GM18526 (cell line): ENCODE measurements around the gene ABCC9.

ENCODE experiments used
- POLR2A ChIP-seq: IDR thresholded peaks from 3 replicates; pipeline ENCODE4 v1.6.1; 2011; ENCODE audit not compliant: insufficient read length; ENCODE audit errors: extremely low read depth

Gene ABCC9

DNA sequence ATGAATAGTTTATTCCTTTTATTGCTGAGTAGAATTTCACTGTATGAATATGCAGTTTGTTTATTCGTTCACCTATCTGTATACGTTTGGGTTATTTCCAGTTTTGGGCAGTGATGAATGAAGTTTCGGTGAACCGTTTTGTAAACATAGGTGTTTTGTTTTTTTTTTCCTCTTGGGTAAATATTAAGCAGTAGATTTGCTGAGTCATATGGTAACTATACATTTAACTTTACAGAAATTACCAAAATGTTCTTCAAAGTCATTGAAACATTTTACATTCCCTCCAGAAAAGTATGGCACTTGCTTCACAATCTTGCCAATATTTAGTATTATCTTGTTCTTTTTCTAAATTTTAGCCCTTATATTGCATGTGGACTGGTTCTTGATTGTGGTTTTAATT, 3.8 kb upstream of the ABCC9 start:
- TF ChIP-seq POLR2A, result no peak

GRCh38 chr12:21942377-21942703, 1.1 kb upstream of the ABCC9 start:
- TF ChIP-seq POLR2A, result no peak

DNA sequence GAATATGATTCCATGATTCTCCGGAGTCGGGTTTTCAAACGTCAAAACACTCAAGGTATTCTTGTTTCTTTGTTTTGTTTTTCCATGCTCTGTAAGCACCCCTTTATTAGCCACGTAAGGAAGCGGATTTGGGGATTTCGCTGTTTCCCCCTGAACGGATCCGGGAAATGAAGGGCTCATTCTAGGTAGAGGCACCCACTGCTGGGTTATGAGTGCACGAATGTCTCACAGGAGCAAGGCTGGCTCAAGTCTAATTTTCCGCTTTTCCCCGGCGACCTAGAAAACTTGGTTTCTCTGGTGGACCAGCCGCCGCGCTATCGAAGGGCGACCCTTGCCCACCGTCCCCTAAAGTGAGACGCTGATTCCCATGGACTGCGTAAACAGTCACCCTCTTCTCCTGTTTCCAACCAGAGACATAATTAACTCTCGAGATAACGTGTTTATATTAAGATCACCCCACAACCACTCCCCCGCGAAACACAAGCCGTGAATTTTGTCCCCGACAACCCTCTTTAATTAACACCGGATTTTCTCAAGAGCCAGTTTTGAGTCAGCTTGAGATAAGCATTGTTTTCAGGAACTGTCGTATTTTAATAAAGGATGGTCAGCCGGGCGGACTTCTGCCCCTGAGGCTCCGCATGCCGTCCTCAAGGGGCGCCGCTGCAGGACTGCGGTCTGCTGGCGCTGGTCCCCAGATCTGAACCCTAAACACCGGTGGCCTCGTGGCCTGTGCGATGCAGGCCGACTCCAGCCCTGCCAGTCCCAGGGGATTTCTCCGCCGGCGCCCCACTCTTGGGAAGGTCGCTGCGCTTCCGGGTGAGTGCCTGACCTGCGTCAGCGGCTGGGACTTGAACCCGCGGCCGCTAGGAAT, 515 bp upstream of the ABCC9 start:
- peak; percentile 22 for TF ChIP-seq POLR2A

DNA sequence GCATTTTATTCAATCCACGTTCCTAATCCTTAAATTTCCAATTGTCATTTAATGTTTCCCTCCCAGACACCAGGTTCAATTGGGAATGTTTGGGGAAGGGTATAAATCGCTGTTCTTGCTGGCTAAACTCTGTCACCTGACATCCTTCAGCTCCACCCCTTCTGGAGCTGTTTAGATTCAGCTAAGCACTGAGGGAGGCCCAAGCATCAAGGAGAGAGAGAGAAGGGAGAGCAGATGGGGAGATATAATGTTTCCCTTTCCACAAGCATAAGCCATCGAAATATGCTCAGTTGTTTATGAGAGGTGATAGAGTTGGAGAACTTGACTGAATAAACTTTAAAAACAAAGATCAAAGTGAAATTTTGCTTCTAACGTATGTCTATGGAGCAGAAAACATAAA, 1.8 kb downstream of the ABCC9 start:
- TF ChIP-seq POLR2A, result no peak

- no peak for TF ChIP-seq POLR2A
Observed at GRCh38 chr12:21938879-21939278, 2.3 kb downstream of the ABCC9 start.

DNA sequence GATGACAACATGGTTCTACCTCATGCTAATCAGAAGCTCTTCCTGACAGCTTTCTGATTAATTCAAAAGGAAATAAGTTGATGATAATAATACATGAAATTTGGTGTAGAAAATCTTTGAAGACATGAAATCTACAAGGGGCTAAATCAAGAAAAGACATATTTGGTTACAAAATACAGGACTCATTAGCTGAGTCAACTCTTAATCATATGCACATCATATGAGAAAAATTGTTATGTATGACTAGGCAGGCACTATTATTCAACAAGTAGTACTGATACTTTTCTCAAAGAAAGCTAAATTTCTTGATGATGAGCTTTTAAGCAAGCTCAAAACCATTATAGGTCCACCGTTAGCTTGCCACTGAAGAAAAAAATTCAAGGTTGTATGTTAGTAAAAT, 7.1 kb downstream of the ABCC9 start:
- TF ChIP-seq POLR2A, result no peak

DNA sequence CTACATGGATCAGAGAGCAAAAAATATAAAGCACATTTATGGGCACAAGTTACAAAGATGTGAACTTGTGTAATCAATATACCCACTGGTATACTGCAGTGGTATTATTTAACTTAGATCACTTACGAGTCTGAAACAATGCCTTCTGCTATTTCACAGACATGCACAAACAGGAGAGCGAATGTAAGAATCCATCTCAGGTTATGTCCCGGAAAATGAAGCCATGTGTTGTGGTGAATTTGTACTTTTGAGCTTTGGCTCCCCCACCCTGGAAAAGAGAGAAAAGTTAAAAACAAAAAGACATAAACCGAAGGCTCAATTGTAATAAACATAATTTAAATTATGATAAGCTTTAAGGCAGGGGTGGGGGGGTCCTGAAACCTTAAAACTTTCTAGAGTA, 7.6 kb downstream of the ABCC9 start:
- TF ChIP-seq POLR2A, result no peak

- no peak for TF ChIP-seq POLR2A
Observed at GRCh38 chr12:21925296-21925913, 15.8 kb downstream of the ABCC9 start.

DNA sequence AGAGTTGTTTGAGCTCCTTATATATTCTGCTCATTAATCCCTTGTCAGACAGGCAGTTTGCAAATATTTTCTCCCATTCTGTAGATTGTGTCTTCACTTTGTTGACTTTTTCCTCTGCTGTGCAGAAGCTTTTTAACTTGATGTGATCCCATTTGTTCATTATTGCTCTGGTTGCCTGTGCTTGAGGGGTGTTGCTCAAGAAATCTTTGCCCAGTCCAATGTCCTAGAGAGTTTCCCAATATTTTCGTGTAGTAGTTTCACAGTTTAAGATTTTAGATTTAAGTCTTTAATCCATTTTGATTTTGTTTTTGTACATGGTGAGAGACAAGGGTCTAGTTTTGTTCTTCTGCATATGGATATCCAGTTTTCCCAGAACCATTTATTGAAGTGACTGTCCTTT, 19.8 kb downstream of the ABCC9 start:
- no peak for TF ChIP-seq POLR2A

- no peak for TF ChIP-seq POLR2A
Observed at GRCh38 chr12:21918456-21918855, 22.8 kb downstream of the ABCC9 start.

DNA sequence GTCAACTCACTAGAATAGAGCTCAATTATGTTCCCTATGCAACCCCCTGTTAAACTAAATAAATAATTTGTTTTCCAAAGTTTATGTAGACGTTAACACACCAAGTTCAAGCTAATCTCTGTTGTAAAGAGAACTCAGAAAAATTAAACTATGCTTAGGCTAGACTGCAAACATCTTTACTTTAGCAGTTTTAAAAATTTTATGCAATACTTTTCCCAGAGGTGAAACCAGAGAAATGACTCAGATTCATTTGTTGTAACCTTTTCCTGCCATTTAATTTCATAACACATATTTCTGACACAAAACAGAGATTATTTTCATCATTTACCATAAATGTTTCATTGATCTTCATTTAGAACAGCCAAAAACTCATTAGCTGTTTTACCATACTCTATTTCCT, 27.4 kb downstream of the ABCC9 start:
- no peak for TF ChIP-seq POLR2A

DNA sequence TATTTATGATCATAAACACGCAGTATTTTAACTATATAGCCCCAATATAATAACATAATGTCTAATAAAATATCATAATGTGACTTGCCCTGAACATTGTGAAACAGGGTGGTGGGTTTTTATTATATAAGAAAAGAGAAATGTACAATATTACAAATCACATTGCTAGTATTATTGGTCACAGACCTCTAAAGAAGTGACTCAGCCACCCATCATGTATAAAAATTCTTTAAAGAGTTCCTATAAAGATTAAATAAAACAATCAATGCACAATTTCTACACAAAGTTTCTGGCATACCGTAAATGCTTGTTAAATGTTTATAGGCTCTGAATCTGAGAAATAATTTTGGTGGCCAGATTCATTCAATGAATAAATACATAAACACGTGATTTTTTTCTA, 28.9 kb downstream of the ABCC9 start:
- TF ChIP-seq POLR2A, result no peak

DNA sequence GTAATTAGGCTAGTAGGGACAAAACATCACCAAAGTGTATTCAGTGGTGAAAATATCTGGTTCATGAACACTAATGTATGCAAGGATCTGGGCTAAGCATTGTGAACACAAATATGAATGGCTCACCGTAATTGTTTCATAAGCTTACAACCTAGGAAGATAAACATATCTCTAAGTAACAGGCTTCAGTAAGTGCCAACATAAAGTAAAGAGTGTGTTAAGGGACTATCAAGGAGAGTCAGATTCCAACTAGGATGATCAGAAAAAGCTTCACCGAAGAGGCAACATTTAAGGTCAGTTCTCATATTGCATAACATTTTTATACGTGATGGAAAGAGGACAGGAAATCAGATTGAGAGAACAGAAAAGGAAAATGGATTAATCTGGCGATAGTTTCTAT, 29.4 kb downstream of the ABCC9 start:
- TF ChIP-seq POLR2A, result no peak

GRCh38 chr12:21910657-21911056, 30.6 kb downstream of the ABCC9 start:
- no peak for TF ChIP-seq POLR2A

DNA sequence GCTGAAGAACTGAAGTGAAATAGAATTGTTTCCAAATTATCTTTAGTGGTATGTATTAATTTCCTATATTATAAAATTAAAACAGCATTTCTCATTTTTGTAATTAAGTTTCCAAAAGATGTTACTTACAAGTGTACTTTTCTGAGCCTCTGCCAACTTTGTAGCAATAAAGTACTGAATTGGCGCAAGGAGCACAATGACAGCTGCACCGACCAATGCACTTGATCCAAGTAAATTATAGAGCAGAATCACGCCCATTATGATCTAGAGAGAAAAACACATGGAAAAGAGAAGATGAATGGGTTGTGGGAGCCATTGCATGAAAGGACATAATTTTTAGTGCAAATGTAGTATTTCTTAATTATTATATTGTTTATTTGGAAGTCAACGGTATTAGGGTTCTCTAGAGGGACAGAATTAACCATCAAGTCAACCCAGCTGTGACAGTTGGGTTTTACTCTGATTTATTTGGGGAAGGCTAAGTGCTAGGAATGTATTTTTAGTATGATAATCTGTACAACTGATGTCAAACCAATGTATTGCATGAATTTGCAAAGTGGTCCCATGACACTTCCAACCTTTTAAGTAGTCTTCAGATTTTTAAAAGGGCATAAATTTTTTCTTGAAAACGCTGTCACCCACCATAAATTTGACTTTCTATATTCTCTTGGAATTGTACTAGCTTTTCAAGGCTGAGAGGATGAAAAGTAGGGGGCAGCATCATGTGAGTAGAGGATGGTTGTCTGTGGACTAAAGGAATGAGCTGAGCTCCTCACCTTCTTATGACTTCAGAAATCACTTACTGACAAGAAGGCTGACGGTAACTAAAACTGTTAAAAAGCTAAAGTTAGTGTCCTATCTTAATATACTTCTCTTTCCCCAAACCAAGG, 33.0 kb downstream of the ABCC9 start:
- no peak for TF ChIP-seq POLR2A
